Parietal lobe (tissue), 2 donors: ENCODE data around the gene VPS33A. TPM values are rescaled to one million over a fixed set of nuclear protein-coding genes. Genes with fewer than 3 reads are reported as not detected.

Experiments used
- small RNA-seq: library from RNA; depleted of rRNA; stranded (forward); fragments of <200 nt; gene quantifications from one replicate; pipeline ENCODE3, GENCODE V24; 2014; ENCODE audit warnings: low replicate concordance
- total RNA-seq: library from RNA; depleted of rRNA; stranded (reverse); fragments of >200 nt; gene quantifications from one replicate; pipeline ENCODE4 v1.2.3, GENCODE V29; 2014

VPS33A gene
- total RNA-seq, result 22.5 TPM

DNA sequence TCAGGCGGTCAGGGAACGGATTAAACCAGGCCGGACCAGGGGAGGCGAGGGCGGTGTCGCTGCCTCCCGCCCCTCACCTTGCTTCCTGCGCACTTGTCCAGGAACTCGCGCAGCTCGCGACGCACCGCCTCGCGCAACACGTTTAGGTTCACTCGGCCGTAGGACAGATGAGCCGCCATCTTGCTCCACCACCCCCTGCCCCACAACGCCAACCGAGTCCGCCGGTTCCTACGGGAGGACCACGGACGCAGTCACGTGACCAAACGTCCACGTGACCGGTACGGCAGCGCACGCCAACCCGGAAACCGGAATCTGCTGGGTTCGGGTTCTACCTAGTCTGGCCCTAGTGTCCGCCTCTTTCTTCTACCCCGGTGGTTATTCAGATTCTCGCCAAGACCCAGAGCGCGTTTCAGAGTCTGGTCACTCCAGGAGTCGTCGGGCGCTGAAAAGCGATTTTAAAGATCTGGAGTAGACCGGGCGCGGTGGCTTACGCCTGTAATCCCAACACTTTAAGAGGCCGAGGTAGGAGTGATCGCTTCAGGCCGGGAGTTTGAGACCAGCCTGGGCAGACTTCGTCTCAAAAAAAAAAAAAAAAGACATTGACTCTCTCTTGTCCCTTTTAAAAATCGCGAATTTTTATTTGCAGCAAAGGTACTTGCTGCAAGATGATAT is at the start of gene VPS33A:
TSS of gene VPS33A (minus strand) at position 265 of the 672 bp plus-strand sequence. CDS start at position 179, 86 bp downstream.

DNA sequence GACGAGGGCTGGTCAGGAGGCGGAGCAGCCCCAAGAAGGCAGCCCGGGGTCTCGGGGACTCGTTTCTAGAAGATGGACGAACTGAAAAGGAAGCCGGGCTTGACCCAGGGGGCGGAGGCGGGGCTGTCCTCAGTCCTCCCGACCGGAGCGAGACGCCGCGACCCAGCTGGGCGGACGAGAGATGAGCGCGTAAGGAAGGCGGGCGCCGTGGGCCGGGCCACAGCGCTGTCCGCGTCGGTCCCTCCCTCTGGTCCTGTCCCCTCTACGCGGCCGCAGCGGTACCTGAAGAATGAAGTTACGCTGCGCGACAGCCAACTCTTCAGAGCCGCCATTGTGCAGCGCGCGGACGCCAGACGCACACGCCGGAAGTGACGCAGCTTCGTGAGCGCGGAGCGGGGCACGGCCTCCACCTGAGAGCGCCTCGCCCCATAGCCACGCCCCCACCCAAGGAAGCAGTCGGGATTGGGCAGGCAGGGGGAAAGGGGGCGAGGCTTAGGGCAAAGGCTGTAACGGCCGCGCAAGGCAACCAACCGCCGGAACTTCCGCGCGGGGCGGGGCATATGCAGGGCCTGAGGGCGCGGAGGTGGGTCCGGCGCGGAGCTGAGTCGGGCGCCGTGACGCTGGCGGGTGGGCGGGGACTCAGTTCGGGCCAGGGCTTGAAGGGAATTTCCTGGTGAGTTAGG is 40.5 kb downstream of the VPS33A start, which contains the start of gene DIABLO:
TSS of gene DIABLO (minus strand) at position 370 of the 683 bp plus-strand sequence. CDS start at position 332, 38 bp downstream.

DNA sequence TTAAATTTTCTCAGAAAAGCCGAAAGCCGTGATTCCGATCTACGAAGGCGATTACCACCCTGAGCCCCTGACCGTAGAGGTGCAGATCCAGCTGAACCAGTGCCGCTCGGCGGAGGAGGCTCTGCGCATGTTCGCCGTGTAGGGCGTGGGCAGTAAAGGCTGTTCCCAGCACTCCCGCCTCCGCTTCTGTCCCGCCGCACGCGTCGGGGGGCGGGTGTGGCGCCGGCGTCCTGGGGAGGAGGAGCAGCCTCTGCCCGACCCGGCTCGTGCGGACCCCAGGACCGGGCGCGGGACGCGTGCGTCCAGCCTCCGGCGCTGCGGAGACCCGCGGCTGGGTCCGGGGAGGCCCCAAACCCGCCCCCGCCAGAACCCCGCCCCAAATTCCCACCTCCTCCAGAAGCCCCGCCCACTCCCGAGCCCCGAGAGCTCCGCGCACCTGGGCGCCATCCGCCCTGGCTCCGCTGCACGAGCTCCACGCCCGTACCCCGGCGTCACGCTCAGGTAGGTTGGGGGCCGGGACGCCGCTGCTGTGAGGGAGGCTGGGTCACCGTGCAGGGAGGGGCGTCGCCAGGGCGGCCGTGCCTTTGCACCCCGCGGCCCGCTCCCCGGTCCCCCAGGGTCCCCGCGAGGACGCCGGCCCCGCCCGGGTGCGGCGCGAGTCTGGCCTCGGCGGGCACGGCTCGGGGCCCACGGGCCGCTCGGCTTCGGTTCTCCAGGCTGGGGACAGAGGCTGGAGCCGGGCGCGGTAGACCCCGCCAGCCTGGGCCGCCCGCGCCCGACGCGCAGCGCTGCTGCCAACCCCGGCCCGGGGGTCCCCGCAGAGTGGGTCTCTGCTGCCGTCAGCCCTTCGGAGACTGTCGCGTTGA is 62.8 kb downstream of the VPS33A start, which contains the start of gene B3GNT4:
TSS of gene B3GNT4 (plus strand) at position 409 of the 866 bp plus-strand sequence. CDS start 910 bp downstream, outside the sequence.

DNA sequence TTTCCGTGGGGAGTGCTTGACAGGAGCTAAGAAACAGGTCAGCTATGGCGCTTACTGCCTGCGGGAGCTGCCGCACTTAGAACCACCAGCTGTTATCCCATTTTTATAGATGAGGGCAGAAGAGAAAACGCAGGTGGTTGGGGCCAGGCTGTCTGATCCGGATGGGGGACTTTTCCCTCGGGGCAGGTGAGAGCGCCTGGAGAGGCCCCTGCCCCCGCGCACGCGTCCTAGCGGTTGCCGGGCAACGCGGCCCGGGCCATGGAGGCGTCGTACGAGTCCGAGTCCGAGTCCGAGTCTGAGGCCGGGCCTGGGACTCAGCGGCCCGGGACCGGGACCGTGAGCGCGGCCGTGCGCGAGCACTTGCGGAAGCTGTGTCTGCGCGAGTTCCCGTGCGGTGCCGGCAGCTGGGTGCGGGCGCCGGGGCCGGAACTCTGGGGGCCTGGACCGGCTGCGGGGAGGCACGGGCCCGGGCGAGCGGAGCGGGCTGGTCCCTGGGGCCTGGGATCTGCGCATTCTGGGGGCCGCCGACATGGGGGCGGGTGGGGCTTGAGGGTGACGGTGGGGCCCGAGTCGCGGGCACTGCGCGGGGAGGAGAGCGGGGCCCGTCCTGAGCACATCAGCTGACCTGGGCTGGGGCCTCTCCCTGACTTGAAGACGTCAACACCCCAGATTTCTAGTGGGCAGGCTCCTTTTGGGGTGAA is 83.3 kb downstream of the VPS33A start, which contains the start of gene LRRC43:
TSS of gene LRRC43 (plus strand) at position 237 of the 701 bp plus-strand sequence. CDS start at position 259, 22 bp downstream.

Small RNAs within 50 kb of the gene (small RNA-seq; reads per million reads assigned to genes)
- gene DIABLO, result 0.21 reads per million

Other genes with a start within 250 kb of the VPS33A start
- gene BCL7A, start 244.6 kb downstream of the VPS33A start, total RNA-seq, result 82.6 TPM
- 26.3 TPM for gene MLXIP, start 187.7 kb downstream of the VPS33A start, total RNA-seq
- not detected for gene IL31, start 92.3 kb downstream of the VPS33A start, total RNA-seq
- not detected for gene LRRC43, start 83.4 kb downstream of the VPS33A start, total RNA-seq
- gene B3GNT4, start 62.8 kb downstream of the VPS33A start, total RNA-seq, result 18.2 TPM
- gene DIABLO, start 40.4 kb downstream of the VPS33A start, total RNA-seq, result 52.0 TPM
- 146 TPM for gene CLIP1, start 156.2 kb upstream of the VPS33A start, total RNA-seq
- 51.3 TPM for gene ZCCHC8, start 234.4 kb upstream of the VPS33A start, total RNA-seq